Nephron (organoid): Measurements from ENCODE around the gene NUP62.

Source experiments
- H3K27ac Mint-ChIP-seq, 3 experiments: 2 replicates each; pipeline ENCODE4 v1.8.0; 2020; ENCODE audit warnings: mixed read lengths in 3 of 3, mild to moderate bottlenecking in 2 of 3, moderate library complexity in 1 of 3
- H3K27me3 Mint-ChIP-seq: 2 replicates; pipeline ENCODE4 v1.8.0; 2021; ENCODE audit warnings: low read depth, mild to moderate bottlenecking, moderate library complexity, mixed read lengths
- H3K36me3 Mint-ChIP-seq: 2 replicates; pipeline ENCODE4 v1.8.0; 2020; ENCODE audit warnings: low read depth, mixed read lengths
- H3K4me1 Mint-ChIP-seq: 2 replicates; pipeline ENCODE4 v1.8.0; 2020; ENCODE audit warnings: mixed read lengths
- H3K4me3 Mint-ChIP-seq, 3 experiments: 2 replicates each; pipeline ENCODE4 v1.8.0; 2020; ENCODE audit warnings: mild to moderate bottlenecking in 3 of 3, mixed read lengths in 3 of 3, moderate library complexity in 2 of 3
- H3K9me3 Mint-ChIP-seq: 2 replicates; pipeline ENCODE4 v1.8.0; 2020; ENCODE audit warnings: mixed read lengths
- CTCF ChIP-seq, 3 experiments: fragments of 200-600 bp; sonication (generic); IDR thresholded peaks; one replicate each; pipeline ENCODE4 v1.5.0; 2021; ENCODE audit warnings: antibody characterized with exemption in 3 of 3; ENCODE audit not compliant: unreplicated experiment in 3 of 3

NUP62 gene

GRCh38 chr19:49876422-49877019 is 52.8 kb downstream of the NUP62 start:
- peaks cover 33% of the 10 kb centered on the region for H3K36me3 Mint-ChIP-seq
- H3K4me1 Mint-ChIP-seq = peaks cover 10% of the 10 kb centered on the region
- no peak overlapping the region for H3K27ac Mint-ChIP-seq

GRCh38 chr19:49875857-49876421 is 53.4 kb downstream of the NUP62 start:
- Mint-ChIP-seq H3K36me3 (peaks cover 28% of the 10 kb centered on the region), H3K27ac (no peak overlapping the region), H3K27me3 (no peaks in the 10 kb centered on the region), H3K4me1 (peaks cover 10% of the 10 kb centered on the region), H3K9me3 (no peaks in the 10 kb centered on the region), H3K4me3 (no peak overlapping the region)
- no peak for TF ChIP-seq CTCF (IDR thresholded peaks at IDR 0.05; ENCODE audit: unreplicated experiment in 3 of 3)

More at GRCh38 chr19:49876422-49877019, 52.8 kb downstream of the NUP62 start:
- no peak overlapping the region for H3K4me3 Mint-ChIP-seq
- no peaks in the 10 kb centered on the region for H3K27me3 Mint-ChIP-seq
- no peaks in the 10 kb centered on the region for H3K9me3 Mint-ChIP-seq
- TF ChIP-seq CTCF (IDR thresholded peaks at IDR 0.05; ENCODE audit: unreplicated experiment in 3 of 3) = no peak

- Mint-ChIP-seq H3K27ac (no peak overlapping the region), H3K9me3 (no peaks in the 10 kb centered on the region), H3K27me3 (no peaks in the 10 kb centered on the region), H3K4me1 (peaks cover 14% of the 10 kb centered on the region), H3K36me3 (peaks cover 21% of the 10 kb centered on the region), H3K4me3 (no peak overlapping the region)
- TF ChIP-seq CTCF (IDR thresholded peaks at IDR 0.05; ENCODE audit: unreplicated experiment in 3 of 3) = no peak
Measured at GRCh38 chr19:49875177-49875576, 54.1 kb downstream of the NUP62 start.

- H3K4me1 Mint-ChIP-seq = peaks cover 14% of the 10 kb centered on the region
- no peaks in the 10 kb centered on the region for H3K27me3 Mint-ChIP-seq
- no peak for TF ChIP-seq CTCF (IDR thresholded peaks at IDR 0.05; ENCODE audit: unreplicated experiment in 3 of 3)
Measured at GRCh38 chr19:49874503-49875157, 54.7 kb downstream of the NUP62 start.

GRCh38 chr19:49873834-49874233 is 55.5 kb downstream of the NUP62 start:
- Mint-ChIP-seq H3K27ac (peak overlapping the region in 1 of 3 experiments; percentile 41), H3K4me1 (peaks cover 14% of the 10 kb centered on the region), H3K36me3 (peaks cover 13% of the 10 kb centered on the region), H3K4me3 (peak overlapping the region in 2 of 3 experiments; percentile 31 to 33), H3K9me3 (no peaks in the 10 kb centered on the region), H3K27me3 (no peaks in the 10 kb centered on the region)
- TF ChIP-seq CTCF (IDR thresholded peaks at IDR 0.05; ENCODE audit: unreplicated experiment in 3 of 3) = no peak

More at GRCh38 chr19:49874503-49875157, 54.7 kb downstream of the NUP62 start:
- Mint-ChIP-seq H3K36me3 (peaks cover 19% of the 10 kb centered on the region), H3K9me3 (no peaks in the 10 kb centered on the region), H3K4me3 (no peak overlapping the region), H3K27ac (peak overlapping the region in 1 of 3 experiments; percentile 41)
